Kidney epithelial cell (primary cell): Measurements from ENCODE around the gene FBXW7. TPM values are rescaled to one million over a fixed set of nuclear protein-coding genes. Genes with fewer than 3 reads are reported as not detected.

Source experiments
- DNase-seq: peaks from one replicate; pipeline ENCODE4 v3.0.0-alpha.2; 2010; ENCODE audit warnings: low read depth
- H3K27me3 ChIP-seq: 2 replicates; pipeline ENCODE4 v1.6.0; 2011; ENCODE audit warnings: low read length; ENCODE audit not compliant: control insufficient read depth, insufficient read depth
- H3K36me3 ChIP-seq: 2 replicates; pipeline ENCODE4 v1.5.1; 2011; ENCODE audit warnings: low read length; ENCODE audit not compliant: control insufficient read depth, insufficient read depth
- H3K4me3 ChIP-seq: 2 replicates; pipeline ENCODE4 v1.5.1; 2011; ENCODE audit warnings: low read depth, mild to moderate bottlenecking, control low read depth, low read length
- total RNA-seq: library from RNA; depleted of rRNA; stranded (reverse); fragments of >200 nt; gene quantifications from 2 replicates; pipeline ENCODE4 v1.2.3, GENCODE V29; 2015
- TF ChIP-seq, protein P1 (sequence below): IDR thresholded peaks from 2 replicates; pipeline ENCODE4 v1.5.1; 2011; ENCODE audit warnings: mild to moderate bottlenecking, moderate library complexity, low read length, control low read depth, inconsistent platforms; ENCODE audit not compliant: insufficient read depth, poor library complexity, severe bottlenecking

The FBXW7 gene
- total RNA-seq, 1 donor from 2014 or later: 29.8 TPM

DNA sequence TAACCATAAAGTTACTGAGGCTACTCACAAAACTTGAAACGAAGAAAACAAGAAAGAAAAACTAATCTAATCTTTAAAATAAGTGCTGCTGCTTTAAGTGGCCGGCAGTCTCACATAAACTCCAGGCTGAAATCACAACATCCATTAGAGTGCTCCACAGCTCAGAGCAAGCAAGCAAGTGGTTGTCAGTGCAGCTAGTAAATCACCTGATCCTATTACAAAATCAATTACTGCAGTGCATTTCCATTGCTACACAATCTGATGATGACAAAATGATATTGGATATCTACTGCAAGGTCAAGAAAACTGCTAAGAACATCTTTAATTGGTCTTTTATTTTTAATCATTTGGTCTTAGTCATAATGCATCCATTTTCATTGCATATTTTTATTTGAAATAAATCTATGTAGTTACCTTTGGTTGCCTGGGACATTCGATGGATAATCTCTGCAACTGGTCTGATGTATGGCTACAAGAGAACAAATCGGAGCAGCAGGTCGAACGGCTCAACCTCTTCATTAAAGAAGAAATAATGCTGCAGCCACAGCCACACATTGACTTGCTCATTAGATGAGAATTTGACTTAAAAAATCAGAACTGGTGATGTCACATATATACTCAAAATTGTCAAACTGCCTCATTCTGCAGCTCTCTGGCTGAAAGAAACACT lies 87.7 kb downstream of the FBXW7 start:
- TF ChIP-seq, protein P1, sequence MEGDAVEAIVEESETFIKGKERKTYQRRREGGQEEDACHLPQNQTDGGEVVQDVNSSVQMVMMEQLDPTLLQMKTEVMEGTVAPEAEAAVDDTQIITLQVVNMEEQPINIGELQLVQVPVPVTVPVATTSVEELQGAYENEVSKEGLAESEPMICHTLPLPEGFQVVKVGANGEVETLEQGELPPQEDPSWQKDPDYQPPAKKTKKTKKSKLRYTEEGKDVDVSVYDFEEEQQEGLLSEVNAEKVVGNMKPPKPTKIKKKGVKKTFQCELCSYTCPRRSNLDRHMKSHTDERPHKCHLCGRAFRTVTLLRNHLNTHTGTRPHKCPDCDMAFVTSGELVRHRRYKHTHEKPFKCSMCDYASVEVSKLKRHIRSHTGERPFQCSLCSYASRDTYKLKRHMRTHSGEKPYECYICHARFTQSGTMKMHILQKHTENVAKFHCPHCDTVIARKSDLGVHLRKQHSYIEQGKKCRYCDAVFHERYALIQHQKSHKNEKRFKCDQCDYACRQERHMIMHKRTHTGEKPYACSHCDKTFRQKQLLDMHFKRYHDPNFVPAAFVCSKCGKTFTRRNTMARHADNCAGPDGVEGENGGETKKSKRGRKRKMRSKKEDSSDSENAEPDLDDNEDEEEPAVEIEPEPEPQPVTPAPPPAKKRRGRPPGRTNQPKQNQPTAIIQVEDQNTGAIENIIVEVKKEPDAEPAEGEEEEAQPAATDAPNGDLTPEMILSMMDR: no peak
- Histone ChIP-seq H3K27me3 (no peaks in the 10 kb centered on the region), H3K4me3 (no peak overlapping the region), H3K36me3 (no peaks in the 10 kb centered on the region)
- DNase-seq: no peak

DNA sequence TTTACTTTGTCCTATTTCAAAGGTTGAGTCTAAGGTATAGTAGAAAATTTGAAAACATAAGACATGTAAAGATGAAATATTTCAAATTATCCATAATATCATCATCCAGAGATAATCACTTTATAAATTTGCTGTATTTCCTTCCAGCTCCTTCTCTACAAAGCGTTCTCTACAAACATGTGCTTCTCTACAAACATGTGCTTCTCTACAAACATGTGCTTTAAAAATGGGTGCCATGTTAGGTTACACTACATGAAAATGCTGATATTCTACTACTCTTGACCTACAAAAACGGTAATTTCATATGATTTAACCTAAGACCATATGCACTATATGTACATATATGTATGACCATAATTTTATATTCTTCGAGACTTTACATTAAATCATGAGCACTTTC lies 92.0 kb downstream of the FBXW7 start:
- Histone ChIP-seq H3K36me3 (no peaks in the 10 kb centered on the region), H3K4me3 (no peak overlapping the region), H3K27me3 (no peaks in the 10 kb centered on the region)
- TF ChIP-seq, protein P1: no peak
- DNase-seq: no peak

DNA sequence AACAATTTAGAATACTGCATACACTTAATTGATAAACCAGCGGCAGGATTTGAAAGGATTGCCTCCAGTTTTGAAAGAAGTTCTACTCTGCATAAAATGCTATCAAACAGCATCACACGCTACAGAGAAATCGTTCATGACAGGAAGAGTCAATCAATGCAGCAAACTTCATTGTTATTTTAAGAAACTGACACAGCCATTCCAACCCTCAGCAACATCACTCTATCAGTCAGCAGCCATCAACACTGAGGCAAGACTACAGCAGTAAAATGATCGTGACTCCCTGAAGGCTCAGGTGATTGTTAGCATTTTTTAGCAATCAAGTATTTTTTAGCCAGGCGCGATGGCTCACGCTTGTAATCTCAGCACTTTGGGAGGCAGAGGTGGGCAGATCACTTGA lies 98.3 kb downstream of the FBXW7 start:
- Histone ChIP-seq H3K4me3 (no peak overlapping the region), H3K36me3 (no peaks in the 10 kb centered on the region), H3K27me3 (no peaks in the 10 kb centered on the region)
- TF ChIP-seq, protein P1: no peak
- no peak for DNase-seq

DNA sequence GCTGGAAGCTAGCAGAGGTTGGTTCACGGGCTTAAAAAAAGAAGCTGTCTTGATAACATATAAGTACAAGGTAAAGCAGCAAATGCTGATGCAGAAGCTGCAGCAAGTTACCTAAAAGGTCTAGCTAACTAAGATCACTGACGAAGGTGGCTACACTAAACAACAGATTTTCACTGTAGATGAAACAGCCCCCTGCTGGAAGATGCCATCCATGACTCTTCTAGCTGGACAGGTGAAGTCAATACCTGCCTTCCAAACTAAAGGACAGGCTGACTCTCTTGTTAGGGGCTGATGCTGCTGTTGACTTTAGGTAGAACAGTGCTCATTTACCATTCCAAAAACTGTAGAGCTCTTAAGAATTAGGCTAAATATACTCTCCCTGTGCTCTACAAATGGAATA lies 99.5 kb downstream of the FBXW7 start:
- TF ChIP-seq, protein P1: no peak
- Histone ChIP-seq H3K27me3 (no peaks in the 10 kb centered on the region), H3K4me3 (no peak overlapping the region), H3K36me3 (no peaks in the 10 kb centered on the region)
- no peak for DNase-seq

DNA sequence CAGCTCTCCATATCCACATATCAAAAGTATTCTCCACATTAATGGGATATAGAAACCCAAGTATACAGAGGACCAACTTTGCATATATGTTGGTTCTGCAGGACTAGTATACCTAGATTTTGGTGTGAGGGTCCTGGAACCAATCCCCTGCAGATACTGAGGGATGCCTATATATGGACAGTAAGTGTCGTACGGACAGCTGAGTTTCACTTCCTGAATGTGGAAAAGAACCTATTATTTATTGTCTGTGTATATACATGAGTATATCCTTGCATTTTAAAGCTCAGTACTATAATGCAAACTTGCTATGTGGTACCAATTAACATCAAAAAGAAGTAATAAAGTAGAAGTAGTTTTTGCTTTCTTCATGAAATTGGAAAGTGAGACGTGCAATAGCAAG lies 101.9 kb downstream of the FBXW7 start:
- TF ChIP-seq, protein P1: no peak
- no peaks in the 10 kb centered on the region for H3K27me3 ChIP-seq
- DNase-seq: no peak
- no peaks in the 10 kb centered on the region for H3K36me3 ChIP-seq
- no peak overlapping the region for H3K4me3 ChIP-seq

DNA sequence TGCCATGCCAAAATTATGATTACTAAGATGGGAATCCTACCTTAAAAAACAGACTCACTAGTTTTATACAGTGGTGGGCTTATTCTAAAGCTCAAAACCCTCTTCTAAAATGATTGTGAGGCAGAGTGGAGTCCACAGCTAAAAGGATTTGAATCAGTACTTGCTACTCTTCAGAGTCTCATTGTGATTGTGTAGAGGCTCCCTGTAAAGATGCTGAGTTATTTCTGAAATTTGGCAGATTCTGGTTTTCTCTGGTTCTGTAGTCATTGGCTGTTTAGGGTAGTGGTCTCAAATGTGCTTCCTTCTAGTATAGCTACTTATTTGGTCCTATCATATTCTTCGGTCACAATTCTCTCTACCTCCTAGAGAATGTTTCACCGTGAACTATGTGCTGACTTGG lies 104.1 kb downstream of the FBXW7 start:
- TF ChIP-seq, protein P1: no peak
- Histone ChIP-seq H3K36me3 (no peaks in the 10 kb centered on the region), H3K4me3 (no peak overlapping the region), H3K27me3 (no peaks in the 10 kb centered on the region)
- DNase-seq: no peak
